ENCODE results near the gene RIPOR1.

RIPOR1 gene

GRCh38 chr16:67549936-67550335, 21.3 kb downstream of the RIPOR1 start:
- H3K36me3 Mint-ChIP-seq: peaks cover 27% of the 10 kb centered on the region
- H3K4me1 Mint-ChIP-seq: peaks cover 75% of the 10 kb centered on the region
- H3K27ac Mint-ChIP-seq: peak overlapping the region; percentile 96
- no peaks in the 10 kb centered on the region for H3K27me3 Mint-ChIP-seq
- H3K9me3 Mint-ChIP-seq: no peaks in the 10 kb centered on the region
- no peak for ATAC-seq
- peak overlapping the region; percentile 34 for H3K4me3 Mint-ChIP-seq

- no peaks in the 10 kb centered on the region for H3K27me3 Mint-ChIP-seq
- H3K9me3 Mint-ChIP-seq: no peaks in the 10 kb centered on the region
- H3K36me3 Mint-ChIP-seq: peaks cover 26% of the 10 kb centered on the region
- no peak for ATAC-seq
- H3K27ac Mint-ChIP-seq: peak overlapping the region; percentile 96
- H3K4me3 Mint-ChIP-seq: no peak overlapping the region
- peaks cover 81% of the 10 kb centered on the region for H3K4me1 Mint-ChIP-seq
These were observed 22.5 kb downstream of the RIPOR1 start for GRCh38 chr16:67551091-67551490.

- H3K36me3 Mint-ChIP-seq: peaks cover 26% of the 10 kb centered on the region
- peaks cover 78% of the 10 kb centered on the region for H3K4me1 Mint-ChIP-seq
- H3K9me3 Mint-ChIP-seq: no peaks in the 10 kb centered on the region
- H3K27me3 Mint-ChIP-seq: no peaks in the 10 kb centered on the region
- no peak for ATAC-seq
- H3K4me3 Mint-ChIP-seq: peak overlapping the region; percentile 33
- peak overlapping the region; percentile 96 for H3K27ac Mint-ChIP-seq
These were observed 23.3 kb downstream of the RIPOR1 start for GRCh38 chr16:67551972-67552371.

GRCh38 chr16:67552476-67552875, 23.8 kb downstream of the RIPOR1 start:
- H3K36me3 Mint-ChIP-seq: peaks cover 26% of the 10 kb centered on the region
- H3K9me3 Mint-ChIP-seq: no peaks in the 10 kb centered on the region
- ATAC-seq: no peak
- H3K27me3 Mint-ChIP-seq: no peaks in the 10 kb centered on the region
- H3K4me1 Mint-ChIP-seq: peaks cover 78% of the 10 kb centered on the region
- peak overlapping the region; percentile 96 for H3K27ac Mint-ChIP-seq
- peak overlapping the region; percentile 33 for H3K4me3 Mint-ChIP-seq

GRCh38 chr16:67555795-67556212, 27.2 kb downstream of the RIPOR1 start:
- Mint-ChIP-seq H3K9me3 (no peaks in the 10 kb centered on the region), H3K27me3 (no peaks in the 10 kb centered on the region), H3K36me3 (peaks cover 15% of the 10 kb centered on the region), H3K4me1 (peaks cover 58% of the 10 kb centered on the region), H3K4me3 (no peak overlapping the region), H3K27ac (peak overlapping the region; percentile 88)
- ATAC-seq: peak; percentile 83

GRCh38 chr16:67558859-67559258, 30.2 kb downstream of the RIPOR1 start:
- Mint-ChIP-seq H3K9me3 (no peaks in the 10 kb centered on the region), H3K27me3 (no peaks in the 10 kb centered on the region), H3K27ac (no peak overlapping the region), H3K36me3 (peaks cover 19% of the 10 kb centered on the region), H3K4me3 (no peak overlapping the region), H3K4me1 (peaks cover 46% of the 10 kb centered on the region)
- no peak for ATAC-seq

GRCh38 chr16:67560827-67561342, 32.3 kb downstream of the RIPOR1 start:
- peak overlapping the region; percentile 90 for H3K4me3 Mint-ChIP-seq
- no peak for ATAC-seq
- peaks cover 51% of the 10 kb centered on the region for H3K4me1 Mint-ChIP-seq

GRCh38 chr16:67561501-67561823, 32.8 kb downstream of the RIPOR1 start:
- Mint-ChIP-seq H3K36me3 (peaks cover 13% of the 10 kb centered on the region), H3K27me3 (no peaks in the 10 kb centered on the region), H3K4me1 (peaks cover 49% of the 10 kb centered on the region), H3K9me3 (no peaks in the 10 kb centered on the region), H3K27ac (peak overlapping the region; percentile 96), H3K4me3 (peak overlapping the region; percentile 90)
- no peak for ATAC-seq

More at GRCh38 chr16:67560827-67561342, 32.3 kb downstream of the RIPOR1 start:
- Mint-ChIP-seq H3K9me3 (no peaks in the 10 kb centered on the region), H3K27ac (peak overlapping the region; percentile 96), H3K27me3 (no peaks in the 10 kb centered on the region), H3K36me3 (peaks cover 13% of the 10 kb centered on the region)

GRCh38 chr16:67561824-67562525, 33.3 kb downstream of the RIPOR1 start:
- H3K27me3 Mint-ChIP-seq: no peaks in the 10 kb centered on the region
- H3K4me3 Mint-ChIP-seq: peak overlapping the region; percentile 90

GRCh38 chr16:67562526-67562917, 33.9 kb downstream of the RIPOR1 start, which contains the start of gene CTCF:
Gene CTCF, plus strand, starts transcription at chr16:67562526. Its CDS starts 48,307 bp downstream, at chr16:67610833.
- H3K36me3 Mint-ChIP-seq: peaks cover 13% of the 10 kb centered on the region
- H3K27me3 Mint-ChIP-seq: no peaks in the 10 kb centered on the region
- peak; percentile 77 for ATAC-seq
- H3K4me1 Mint-ChIP-seq: peaks cover 52% of the 10 kb centered on the region
- peak within 1 kb of the TSS; percentile 96 for H3K27ac Mint-ChIP-seq
- H3K9me3 Mint-ChIP-seq: no peaks in the 10 kb centered on the region
- peak within 1 kb of the TSS; percentile 90 for H3K4me3 Mint-ChIP-seq

More at GRCh38 chr16:67561824-67562525, 33.3 kb downstream of the RIPOR1 start:
- ATAC-seq: peak; percentile 95
- Mint-ChIP-seq H3K27ac (peak overlapping the region; percentile 96), H3K9me3 (no peaks in the 10 kb centered on the region), H3K36me3 (peaks cover 13% of the 10 kb centered on the region), H3K4me1 (peaks cover 52% of the 10 kb centered on the region)

- H3K4me3 Mint-ChIP-seq: peak overlapping the region; percentile 90
- ATAC-seq: peak; percentile 20
- H3K27me3 Mint-ChIP-seq: no peaks in the 10 kb centered on the region
- no peaks in the 10 kb centered on the region for H3K9me3 Mint-ChIP-seq
- H3K4me1 Mint-ChIP-seq: peaks cover 54% of the 10 kb centered on the region
- peaks cover 13% of the 10 kb centered on the region for H3K36me3 Mint-ChIP-seq
- H3K27ac Mint-ChIP-seq: peak overlapping the region; percentile 96
These were observed 34.5 kb downstream of the RIPOR1 start for GRCh38 chr16:67562918-67563707.

- H3K4me1 Mint-ChIP-seq: peaks cover 62% of the 10 kb centered on the region
- no peaks in the 10 kb centered on the region for H3K9me3 Mint-ChIP-seq
- peak overlapping the region; percentile 96 for H3K27ac Mint-ChIP-seq
- ATAC-seq: no peak
- no peaks in the 10 kb centered on the region for H3K27me3 Mint-ChIP-seq
- peak overlapping the region; percentile 90 for H3K4me3 Mint-ChIP-seq
- peaks cover 13% of the 10 kb centered on the region for H3K36me3 Mint-ChIP-seq
These were observed 35.3 kb downstream of the RIPOR1 start for GRCh38 chr16:67563708-67564468.

- Mint-ChIP-seq H3K27ac (peak overlapping the region; percentile 96), H3K4me1 (peaks cover 62% of the 10 kb centered on the region), H3K36me3 (peaks cover 6% of the 10 kb centered on the region), H3K9me3 (no peaks in the 10 kb centered on the region), H3K4me3 (peak overlapping the region; percentile 90), H3K27me3 (no peaks in the 10 kb centered on the region)
- ATAC-seq: no peak
These were observed 37.0 kb downstream of the RIPOR1 start for GRCh38 chr16:67565470-67566100.

- Mint-ChIP-seq H3K9me3 (no peaks in the 10 kb centered on the region), H3K27me3 (no peaks in the 10 kb centered on the region), H3K36me3 (peaks cover 18% of the 10 kb centered on the region), H3K4me3 (no peak overlapping the region), H3K27ac (no peak overlapping the region), H3K4me1 (peaks cover 28% of the 10 kb centered on the region)
- ATAC-seq: no peak
These were observed 42.8 kb downstream of the RIPOR1 start for GRCh38 chr16:67571464-67571863.

Data from stimulated activated memory B cell treated with anti-CD40 and anti-IgM and Interleukin-4, amounts not matched to agents 10 μg/mL and 1 μg/mL and 100 μg/mL, for 72 hours (primary cell).